H1 (cell line): Measurements from ENCODE around the gene DNAH10. TPM values are rescaled to one million over a fixed set of nuclear protein-coding genes. Genes with fewer than 3 reads are reported as not detected.

Experiments
- CREB1 ChIP-seq: IDR thresholded peaks from 2 replicates; pipeline ENCODE4 v1.6.1; 2012; ENCODE audit warnings: inconsistent platforms
- CTBP2 ChIP-seq: IDR thresholded peaks from 2 replicates; pipeline ENCODE4 v1.7.0; 2011; ENCODE audit warnings: borderline replicate concordance, mild to moderate bottlenecking, moderate library complexity, mixed read lengths, low read length; ENCODE audit not compliant: insufficient read depth, insufficient read length
- PHF8 ChIP-seq: fragments of 200-600 bp; sonication (generic); conservative IDR thresholded peaks from 2 replicates; pipeline ENCODE4 v1.7.1; 2012; ENCODE audit warnings: low read depth, mild to moderate bottlenecking, inconsistent platforms, low read length, moderate library complexity
- polyA plus RNA-seq, 7 experiments: library from polyadenylated mRNA; depleted of rRNA in 3 of 7; stranded (reverse) in 5 of 7; unstranded in 2 of 7; fragments of >200 nt in 5 of 7; fragments of 200-250 nt in 2 of 7; gene quantifications; 1 replicate in 5 of 7; 2 replicates in 1 of 7; 4 replicates in 1 of 7; pipeline versions ENCODE4 v1.2.1 to v1.2.3, GENCODE V29; 2011 to 2013; ENCODE audit warnings: missing spikeins in 2 of 7, mixed read lengths in 2 of 7
- total RNA-seq: library from RNA; stranded (reverse); fragmentation: NEBNext Ultra II Directional; extraction: Animal tissue kit (Norgen Biotek cat#: 25700); gene quantifications from 2 replicates; pipeline ENCODE4 v1.2.1, GENCODE V29; 2021
- TF ChIP-seq, protein P1 (sequence below): IDR thresholded peaks from 2 replicates; pipeline ENCODE4 v1.6.1; 2012; ENCODE audit warnings: inconsistent platforms
- TF ChIP-seq, protein P2 (sequence below): IDR thresholded peaks from 2 replicates; pipeline ENCODE4 v1.6.1; 2012; ENCODE audit warnings: low read length, inconsistent platforms
- TF ChIP-seq, protein P3 (sequence below): IDR thresholded peaks from 2 replicates; pipeline ENCODE4 v1.6.1; 2012; ENCODE audit warnings: inconsistent platforms
- TF ChIP-seq, protein P4 (sequence below), 3 experiments: IDR thresholded peaks; 1 replicate in 2 of 3; 2 replicates in 1 of 3; pipeline versions ENCODE4 v1.5.1 to v1.6.1; 2011; ENCODE audit warnings: low read length in 3 of 3, mild to moderate bottlenecking in 3 of 3, inconsistent platforms in 2 of 3, low read depth in 1 of 3, moderate library complexity in 1 of 3; ENCODE audit not compliant: insufficient read depth in 1 of 3; ENCODE audit errors: control extremely low read depth in 1 of 3

Gene DNAH10
- total and polyA plus RNA-seq, 2 of the 8 experiments (the other 6 are each of a cell fraction or from before 2014, with no cell fraction given) = 0.02 to 0.24 TPM

DNA sequence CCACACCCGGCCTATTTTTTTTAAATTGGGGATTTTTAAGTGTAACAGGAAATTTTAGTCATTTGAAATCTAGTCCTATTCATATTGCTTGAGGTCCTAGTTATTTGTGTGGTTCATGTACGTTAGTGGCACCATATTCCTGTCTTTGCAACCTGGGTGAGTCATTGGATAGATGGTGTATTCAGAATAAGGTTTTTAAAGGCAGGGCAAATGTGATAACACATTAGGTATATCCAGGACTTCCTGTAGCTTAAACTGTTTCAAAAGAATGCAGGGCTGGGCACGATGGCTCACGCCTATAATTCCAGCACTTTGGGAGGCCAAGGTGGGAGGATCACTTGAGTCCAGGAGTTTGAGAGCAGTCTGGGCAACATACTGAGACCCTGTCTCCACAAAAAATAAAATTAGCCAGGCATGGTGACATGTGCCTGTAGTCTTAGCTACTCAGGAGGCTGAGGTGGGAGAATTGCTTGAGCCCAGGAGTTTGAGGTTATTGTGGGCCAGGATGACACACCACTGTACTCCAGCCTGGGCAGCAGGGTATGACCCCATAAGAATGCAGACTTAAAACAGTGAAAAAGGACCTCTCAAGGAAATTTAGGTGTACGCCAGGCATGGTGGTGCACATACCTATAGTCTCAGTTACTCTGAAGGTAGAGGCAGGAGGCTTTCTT, 41.8 kb upstream of the DNAH10 start (continued):
- TF ChIP-seq, protein P1, sequence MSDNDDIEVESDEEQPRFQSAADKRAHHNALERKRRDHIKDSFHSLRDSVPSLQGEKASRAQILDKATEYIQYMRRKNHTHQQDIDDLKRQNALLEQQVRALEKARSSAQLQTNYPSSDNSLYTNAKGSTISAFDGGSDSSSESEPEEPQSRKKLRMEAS = no peak
- no peak for TF ChIP-seq CTBP2
- TF ChIP-seq, protein P2, sequence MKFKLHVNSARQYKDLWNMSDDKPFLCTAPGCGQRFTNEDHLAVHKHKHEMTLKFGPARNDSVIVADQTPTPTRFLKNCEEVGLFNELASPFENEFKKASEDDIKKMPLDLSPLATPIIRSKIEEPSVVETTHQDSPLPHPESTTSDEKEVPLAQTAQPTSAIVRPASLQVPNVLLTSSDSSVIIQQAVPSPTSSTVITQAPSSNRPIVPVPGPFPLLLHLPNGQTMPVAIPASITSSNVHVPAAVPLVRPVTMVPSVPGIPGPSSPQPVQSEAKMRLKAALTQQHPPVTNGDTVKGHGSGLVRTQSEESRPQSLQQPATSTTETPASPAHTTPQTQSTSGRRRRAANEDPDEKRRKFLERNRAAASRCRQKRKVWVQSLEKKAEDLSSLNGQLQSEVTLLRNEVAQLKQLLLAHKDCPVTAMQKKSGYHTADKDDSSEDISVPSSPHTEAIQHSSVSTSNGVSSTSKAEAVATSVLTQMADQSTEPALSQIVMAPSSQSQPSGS = no peak
- TF ChIP-seq, protein P3, sequence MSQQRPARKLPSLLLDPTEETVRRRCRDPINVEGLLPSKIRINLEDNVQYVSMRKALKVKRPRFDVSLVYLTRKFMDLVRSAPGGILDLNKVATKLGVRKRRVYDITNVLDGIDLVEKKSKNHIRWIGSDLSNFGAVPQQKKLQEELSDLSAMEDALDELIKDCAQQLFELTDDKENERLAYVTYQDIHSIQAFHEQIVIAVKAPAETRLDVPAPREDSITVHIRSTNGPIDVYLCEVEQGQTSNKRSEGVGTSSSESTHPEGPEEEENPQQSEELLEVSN = no peak
- TF ChIP-seq CREB1 = no peak
- no peak for TF ChIP-seq PHF8
- TF ChIP-seq, protein P4, sequence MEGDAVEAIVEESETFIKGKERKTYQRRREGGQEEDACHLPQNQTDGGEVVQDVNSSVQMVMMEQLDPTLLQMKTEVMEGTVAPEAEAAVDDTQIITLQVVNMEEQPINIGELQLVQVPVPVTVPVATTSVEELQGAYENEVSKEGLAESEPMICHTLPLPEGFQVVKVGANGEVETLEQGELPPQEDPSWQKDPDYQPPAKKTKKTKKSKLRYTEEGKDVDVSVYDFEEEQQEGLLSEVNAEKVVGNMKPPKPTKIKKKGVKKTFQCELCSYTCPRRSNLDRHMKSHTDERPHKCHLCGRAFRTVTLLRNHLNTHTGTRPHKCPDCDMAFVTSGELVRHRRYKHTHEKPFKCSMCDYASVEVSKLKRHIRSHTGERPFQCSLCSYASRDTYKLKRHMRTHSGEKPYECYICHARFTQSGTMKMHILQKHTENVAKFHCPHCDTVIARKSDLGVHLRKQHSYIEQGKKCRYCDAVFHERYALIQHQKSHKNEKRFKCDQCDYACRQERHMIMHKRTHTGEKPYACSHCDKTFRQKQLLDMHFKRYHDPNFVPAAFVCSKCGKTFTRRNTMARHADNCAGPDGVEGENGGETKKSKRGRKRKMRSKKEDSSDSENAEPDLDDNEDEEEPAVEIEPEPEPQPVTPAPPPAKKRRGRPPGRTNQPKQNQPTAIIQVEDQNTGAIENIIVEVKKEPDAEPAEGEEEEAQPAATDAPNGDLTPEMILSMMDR (IDR thresholded peaks at IDR 0.05; ENCODE audit: control extremely low read depth in 1 of 3, insufficient read depth in 1 of 3, low read depth in 1 of 3, low read length in 3 of 3) = no peak
